22Rv1 (cell line): ENCODE data around the gene MAN1A1.

Source experiments
- CTCF ChIP-seq: fragments of 450-650 bp; IDR thresholded peaks from 2 replicates; pipeline ENCODE4 v1.5.1; 2017; ENCODE audit warnings: mild to moderate bottlenecking
- ZFX ChIP-seq: fragments of 450-650 bp; IDR thresholded peaks from 2 replicates; pipeline ENCODE4 v1.6.1; 2017; ENCODE audit warnings: antibody characterized with exemption, borderline replicate concordance

DNA sequence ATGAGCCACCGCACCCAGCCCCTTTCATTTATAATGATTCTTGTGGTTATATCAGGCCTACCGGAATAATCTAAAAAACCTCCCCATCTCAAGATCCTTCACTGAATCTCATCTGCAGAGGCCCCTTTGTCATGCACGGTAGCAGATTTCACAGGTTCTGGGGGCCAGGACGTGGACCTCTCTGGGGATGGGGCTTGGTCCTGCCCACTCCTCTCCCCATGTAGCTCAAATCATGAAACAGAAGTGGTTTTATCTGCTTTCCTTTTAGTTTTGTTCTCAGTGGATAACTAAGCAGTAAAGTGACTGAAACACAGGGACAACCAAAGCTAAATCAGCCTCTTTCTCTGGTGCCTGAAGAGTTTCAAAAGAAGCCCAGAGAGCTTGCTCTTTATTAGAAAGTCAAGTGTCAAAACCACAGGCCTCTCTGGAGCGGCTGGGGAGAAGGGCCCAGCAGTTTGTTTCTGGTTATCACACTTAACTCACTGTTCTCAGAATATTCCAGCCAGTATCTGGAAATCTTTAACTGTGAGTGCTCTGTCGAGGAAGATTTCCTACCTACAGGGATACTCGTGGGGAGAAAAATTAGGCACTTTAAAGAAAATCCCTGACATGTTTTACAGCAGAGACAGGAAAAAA lies 210.5 kb downstream of the MAN1A1 start:
- no peak for TF ChIP-seq CTCF
- no peak for TF ChIP-seq ZFX
